Measurements from ENCODE around the gene ADGRB2. TPM values are rescaled to one million over a fixed set of nuclear protein-coding genes. Genes with fewer than 3 reads are reported as not detected.

Gene ADGRB2
- total and polyA plus RNA-seq, 2 of the 4 experiments (the other 2 are of a cell fraction), result 2.2 to 11.9 TPM

- H2BK15ac ChIP-seq (ENCODE audit: low read depth, low read length), result peak within 1 kb of the TSS; percentile 99
- peak within 1 kb of the TSS; percentile 63 for H3K4me3 ChIP-seq (ENCODE audit: insufficient read depth, low read depth, low read length)
- H2BK20ac ChIP-seq (ENCODE audit: low read depth, low read length), result peak within 1 kb of the TSS; percentile 99
- intact Hi-C loops (cut with micrococcal nuclease) (loop anchor here (2.0 to 5.0 kb wide), 2 partner anchors 44 to 85 kb away; no protein-coding TSS in a partner anchor), in situ Hi-C loops (cut with MboI; ENCODE audit: low sequenced_read_pairs) (no loop called here), dilution Hi-C loops (cut with HindIII; ENCODE audit: low sequenced_read_pairs, unreplicated experiment) (no loop called here)
- peak within 1 kb of the TSS; percentile 94 for H2BK5ac ChIP-seq (ENCODE audit: low read depth, low read length, poor library complexity, severe bottlenecking)
- ChIA-PET POLR2A (ENCODE audit: unreplicated experiment) (interaction anchor here (0.5 to 1.5 kb wide), 4 partner anchors 8 to 152 kb away, joined by 3 to 5 read pairs (median 4); no protein-coding TSS in a partner anchor), CTCF (interaction anchor here (0.9 to 3.7 kb wide), 5 partner anchors 12 to 85 kb away, joined by 4 to 28 read pairs (median 5); partner anchors contain the start of gene PEF1)
- peak within 1 kb of the TSS; percentile 85 for H2AFZ ChIP-seq (replicated peaks; ENCODE audit: low read length, poor library complexity)
- peak within 1 kb of the TSS; percentile 100 for H2AK5ac ChIP-seq (ENCODE audit: low read depth, low read length)
- peak within 1 kb of the TSS; percentile 88 for H3K27ac ChIP-seq (ENCODE audit: insufficient read depth, low read length)
- H3K27me3 ChIP-seq (ENCODE audit: control insufficient read depth, insufficient read depth, low read length), result no peaks in the 10 kb centered on the region
- H2BK120ac ChIP-seq (ENCODE audit: low read depth, low read length), result peak within 1 kb of the TSS; percentile 98
- H3K4me1 ChIP-seq (ENCODE audit: control insufficient read depth, insufficient read depth, low read length), result peaks cover 48% of the 10 kb centered on the region
- peak within 1 kb of the TSS; percentile 98 for H4K91ac ChIP-seq (ENCODE audit: insufficient read depth, low read depth, low read length)
- WGBS, 2 experiments (ENCODE audit: extremely low coverage in 2 of 2, insufficient read length in 1 of 2), result 0% methylated on average over 5 of the region's 40 CpGs; no CpG with 5 or more reads in 1 of the 2 experiments
- H3K79me1 ChIP-seq (ENCODE audit: low read depth in 1 of 2, low read length in 2 of 2), result peaks cover 11 to 53% of the 10 kb centered on the region in 2 experiments
- peak within 1 kb of the TSS; percentile 93 for H3K4me2 ChIP-seq (ENCODE audit: low read depth, low read length)
- H4K20me1 ChIP-seq (ENCODE audit: insufficient read depth, low read length), result no peaks in the 10 kb centered on the region
- peak within 1 kb of the TSS; percentile 74 to 86 for H4K8ac ChIP-seq (ENCODE audit: low read depth in 2 of 2, low read length in 2 of 2)
- H3K14ac ChIP-seq (replicated peaks; ENCODE audit: low read depth, low read length), result peak within 1 kb of the TSS; percentile 88
- peak within 1 kb of the TSS; percentile 68 for H3K18ac ChIP-seq (ENCODE audit: low read depth, low read length)
- peak within 1 kb of the TSS; percentile 89 for H3K9ac ChIP-seq (ENCODE audit: low read depth, low read length)
- peak within 1 kb of the TSS; percentile 99 for H2AK9ac ChIP-seq (replicated peaks; ENCODE audit: low read depth, low read length, poor library complexity)
- peak within 1 kb of the TSS; percentile 97 for H3K56ac ChIP-seq (ENCODE audit: extremely low read depth, insufficient read depth, low read length)
- BruUV-seq (replicated peaks), result TSS peak; percentile 45
- no peaks in the 10 kb centered on the region for H3K9me3 ChIP-seq (ENCODE audit: control insufficient read depth, insufficient read depth, low read length)
- H4K5ac ChIP-seq (ENCODE audit: low read depth, low read length), result peak within 1 kb of the TSS; percentile 53
- H3K4ac ChIP-seq (ENCODE audit: low read depth, low read length), result peak within 1 kb of the TSS; percentile 99
- peak within 1 kb of the TSS; percentile 99 for H3K23ac ChIP-seq (ENCODE audit: low read depth, low read length)
- H3K9me1 ChIP-seq (ENCODE audit: insufficient read depth, low read length), result peaks cover 27% of the 10 kb centered on the region
- TF ChIP-seq MAZ (IDR thresholded peaks at IDR 0.05; ENCODE audit: borderline replicate concordance, low read depth, low read length) (peak; percentile 83; the same call in 1 of the 2 replicates), ELK1 (IDR thresholded peaks at IDR 0.05; ENCODE audit: borderline replicate concordance, low read depth, low read length) (no peak), BHLHE40 (IDR thresholded peaks at IDR 0.05; ENCODE audit: low read depth, low read length) (0 out of 2 replicates have a peak, but pooled peaks have one; percentile 18), USF2 (IDR thresholded peaks at IDR 0.05; ENCODE audit: low read depth, low read length) (0 out of 2 replicates have a peak, but pooled peaks have one; percentile 12), RCOR1 (IDR thresholded peaks at IDR 0.05; ENCODE audit: insufficient replicate concordance, low read length) (peak; percentile 17), POLR2A (IDR thresholded peaks at IDR 0.05; ENCODE audit: low read depth, low read length) (peak; percentile 43; the same call in 1 of the 2 replicates), FOS (IDR thresholded peaks at IDR 0.05; ENCODE audit: low read depth, low read length) (no peak)
- peaks cover 16% of the 10 kb centered on the region for H3K36me3 ChIP-seq (ENCODE audit: control insufficient read depth, insufficient read depth, low read length)
- ATAC-seq (ENCODE audit: low read depth) (peak; percentile 31), DNase-seq (peak; percentile 52)
Observed at GRCh38 chr1:31703431-31704270, 60.5 kb downstream of the ADGRB2 start, which contains the start of gene COL16A1. TSS of gene COL16A1 (minus strand) at chr1:31704017. CDS start at chr1:31702193, 1,824 bp downstream.

All from IMR-90 (cell line).